GM12878 (cell line): ENCODE results near the gene COL5A1. TPM values are rescaled to one million over a fixed set of nuclear protein-coding genes. Genes with fewer than 3 reads are reported as not detected.

Experiments
- ATAC-seq: fragments of 200-7000 bp; cut with Tn5 transposase; 3 replicates; pipeline ENCODE4 v1.9.1; 2020; ENCODE audit warnings: mild to moderate bottlenecking, moderate library complexity
- BruUV-seq: library from RNA; stranded (reverse); fragments of 400-500 nt; replicated peaks from 2 replicates; lab custom pipeline; 2021; lab: Mats Ljungman, UMichigan
- CTCF ChIA-PET: fragments of 300-600 bp; sonication (Branson Sonifier 250); formaldehyde crosslinking; extraction: SDS; loops from one replicate; lab custom pipeline; 2021; ENCODE audit warnings: inconsistent platforms; lab: Yijun Ruan, JAX
- POLR2A ChIA-PET: fragments of 350-600 bp; formaldehyde crosslinking; extraction: SDS; loops from one replicate; lab custom pipeline; 2021; ENCODE audit warnings: inconsistent platforms; lab: Charles Lee
- RAD21 ChIA-PET: fragments of 300-600 bp; sonication (Branson Sonifier 250); formaldehyde crosslinking; loops from one replicate; lab custom pipeline; 2023; ENCODE audit warnings: antibody characterized with exemption; ENCODE audit not compliant: unreplicated experiment; lab: Charles Lee
- SMC1A ChIA-PET: fragments of 300-600 bp; sonication (Branson Sonifier 250); formaldehyde crosslinking; loops from one replicate; lab custom pipeline; 2023; ENCODE audit not compliant: unreplicated experiment, uncharacterized antibody; lab: Charles Lee
- DNase-seq: peaks from one replicate; pipeline ENCODE4 v3.0.0-alpha.2; 2011; ENCODE audit warnings: low read depth, low spot score
- FAIRE-seq: peaks from 3 replicates; lab custom pipeline; 2011; peaks lifted over from hg19 to GRCh38; lab: Jason Lieb, UNC
- H2AFZ ChIP-seq: 2 replicates; pipeline ENCODE4 v1.6.0; 2011; ENCODE audit warnings: low read depth, low read length, control low read depth; ENCODE audit not compliant: control insufficient read depth
- H3K27ac ChIP-seq: 2 replicates; pipeline ENCODE4 v1.5.1; 2011; ENCODE audit warnings: control low read depth; ENCODE audit not compliant: control insufficient read depth, insufficient read depth
- H3K27me3 ChIP-seq, 2 experiments: replicated peaks in 1 of 2; 2 replicates each; pipeline versions ENCODE4 v1.6.0 to v1.6.1; 2011; ENCODE audit warnings: low read length in 1 of 2; ENCODE audit not compliant: control insufficient read depth in 2 of 2, insufficient read depth in 2 of 2
- H3K36me3 ChIP-seq, 2 experiments: 2 replicates each; pipeline ENCODE4 v1.5.1; 2011; ENCODE audit warnings: low read length in 1 of 2; ENCODE audit not compliant: control insufficient read depth in 2 of 2, insufficient read depth in 2 of 2
- H3K4me1 ChIP-seq: 2 replicates; pipeline ENCODE4 v1.6.1; 2011; ENCODE audit warnings: mild to moderate bottlenecking, low read length, moderate library complexity, mixed read lengths; ENCODE audit not compliant: control insufficient read depth, insufficient read depth
- H3K4me2 ChIP-seq: 2 replicates; pipeline ENCODE4 v1.6.0; 2011; ENCODE audit warnings: control low read depth; ENCODE audit not compliant: control insufficient read depth, insufficient read depth
- H3K4me3 ChIP-seq: fragments of 200-600 bp; sonication (generic); 2 replicates; pipeline ENCODE4 v1.5.1; 2016
- H3K79me2 ChIP-seq: 2 replicates; pipeline ENCODE4 v1.6.0; 2011; ENCODE audit warnings: low read length; ENCODE audit not compliant: control insufficient read depth, insufficient read depth
- H3K9ac ChIP-seq: 2 replicates; pipeline ENCODE4 v1.8.0; 2011; ENCODE audit warnings: low read length, control low read depth, mixed read lengths; ENCODE audit not compliant: control insufficient read depth, insufficient read depth
- H3K9me3 ChIP-seq: replicated peaks from 3 replicates; pipeline ENCODE4 v1.5.1; 2011; ENCODE audit warnings: mild to moderate bottlenecking, low read length; ENCODE audit not compliant: control insufficient read depth, insufficient read depth
- H4K20me1 ChIP-seq: 2 replicates; pipeline ENCODE4 v1.6.0; 2011; ENCODE audit not compliant: control insufficient read depth, insufficient read depth
- CTCF ChIP-seq, 3 experiments: IDR thresholded peaks in 2 of 3; conservative IDR thresholded peaks in 1 of 3; 2 replicates each; pipeline ENCODE4 v1.5.1; 2011; ENCODE audit warnings: low read depth in 3 of 3, low read length in 3 of 3, mild to moderate bottlenecking in 3 of 3, control low read depth in 2 of 3, moderate library complexity in 2 of 3, inconsistent platforms in 1 of 3, mixed read lengths in 1 of 3; ENCODE audit not compliant: control insufficient read depth in 2 of 3, insufficient read depth in 1 of 3; ENCODE audit errors: extremely low read depth in 1 of 3
- HDGF ChIP-seq: fragments of 450-650 bp; IDR thresholded peaks from 2 replicates; pipeline ENCODE4 v1.6.1; 2016; ENCODE audit warnings: antibody characterized with exemption
- MLLT1 ChIP-seq: fragments of 450-650 bp; IDR thresholded peaks from 2 replicates; pipeline ENCODE4 v1.6.1; 2016; ENCODE audit warnings: mild to moderate bottlenecking
- RAD21 ChIP-seq: IDR thresholded peaks from 2 replicates; pipeline ENCODE4 v1.6.1; 2011; ENCODE audit warnings: mild to moderate bottlenecking, low read depth, low read length, moderate library complexity; ENCODE audit not compliant: insufficient read depth
- SKIL ChIP-seq: fragments of 450-650 bp; IDR thresholded peaks from 2 replicates; pipeline ENCODE4 v1.6.1; 2017; ENCODE audit warnings: mild to moderate bottlenecking, low read depth, inconsistent platforms; ENCODE audit not compliant: poor library complexity, severe bottlenecking
- WRNIP1 ChIP-seq: IDR thresholded peaks from 2 replicates; pipeline ENCODE4 v1.6.1; 2011; ENCODE audit warnings: low read depth, low read length, improper control_type of control experiment, borderline replicate concordance
- WGBS: methylation state at CpG from one replicate; pipeline ENCODE4 v1.1.6; 2016; ENCODE audit warnings: low lambda C conversion rate; ENCODE audit not compliant: insufficient replicate concordance, insufficient coverage; ENCODE audit errors: missing lambda C conversion rate; 5-methylcytosine and 5-hydroxymethylcytosine counted together
- in situ Hi-C: fragments of 300-500 bp; cut with MboI; formaldehyde crosslinking; loops from 9 replicates; pipeline ENCODE4 v1.14.3; 2018; ENCODE audit warnings: mixed read lengths
- intact Hi-C: fragments of 100-400 bp; cut with micrococcal nuclease; formaldehyde crosslinking; loops from one replicate; pipeline ENCODE4 v1.14.2; 2022; ENCODE audit not compliant: unreplicated experiment
- polyA plus RNA-seq, 11 experiments: library from polyadenylated mRNA; depleted of rRNA in 4 of 11; unstranded in 6 of 11; stranded (reverse) in 5 of 11; fragments of >200 nt; fragmentation: Nextera tagmentation in 4 of 11; fragmentation: Illumina TruSeq in 1 of 11; extraction: Ambion mirVana in 4 of 11; extraction: Trizol in 1 of 11; gene quantifications; 1 replicate in 1 of 11; 2 replicates in 10 of 11; pipeline versions ENCODE4 v1.2.1 to v1.2.3, GENCODE V29; 2011 to 2016; ENCODE audit warnings: inconsistent platforms in 2 of 11, missing spikeins in 2 of 11, low read depth in 1 of 11
- total RNA-seq, 4 experiments: library from RNA; depleted of rRNA in 3 of 4; stranded (reverse); fragments of >200 nt in 3 of 4; fragmentation: Illumina TruSeq in 1 of 4; extraction: Trizol in 1 of 4; gene quantifications; 2 replicates each; pipeline versions ENCODE4 v1.2.1 to v1.2.3, GENCODE V29; 2013 to 2021

Gene COL5A1
- total and polyA plus RNA-seq, 10 of the 15 experiments (the other 5 are each of a cell fraction or from before 2014, with no cell fraction given), result under 0.01 to 0.15 (median 0.13) TPM; not detected in 4

- 45% methylated on average over 21 of the region's 21 CpGs for WGBS
- H4K20me1 ChIP-seq, result no peaks in the 10 kb centered on the region
- no peak overlapping the region for H3K4me2 ChIP-seq
- SMC1A ChIA-PET, result interaction anchor here (0.9 to 1.0 kb wide), 2 partner anchors 24 to 57 kb away, joined by 3 read pairs; no protein-coding TSS in a partner anchor
- H3K36me3 ChIP-seq, result no peaks in the 10 kb centered on the region
- no peak overlapping the region for H3K9ac ChIP-seq
- TF ChIP-seq HDGF (no peak), CTCF (IDR thresholded peaks at IDR 0.05 in 2 of 3, conservative IDR thresholded peaks at IDR 0.05 in 1 of 3; ENCODE audit: control insufficient read depth in 2 of 3, extremely low read depth in 1 of 3, insufficient read depth in 1 of 3, low read depth in 3 of 3, low read length in 3 of 3) (0 out of 6 replicates have a peak, but pooled peaks of 1 of the 3 experiments have one; percentile 6), WRNIP1 (no peak), MLLT1 (no peak), RAD21 (no peak), SKIL (no peak)
- TF ChIP-seq, all 136 proteins: peak for 1
- Histone ChIP-seq H3K27me3 (no peaks in the 10 kb centered on the region), H3K4me3 (no peak overlapping the region), H3K4me1 (no peaks in the 10 kb centered on the region), H2AFZ (no peak overlapping the region), H3K27ac (no peak overlapping the region), H3K79me2 (no peaks in the 10 kb centered on the region), H3K9me3 (no peaks in the 10 kb centered on the region)
- BruUV-seq, result no TSS peak
- CTCF ChIA-PET, result interaction anchor here (0.6 to 1.6 kb wide), 4 partner anchors 27 to 60 kb away, joined by 3 to 4 read pairs (median 4); no protein-coding TSS in a partner anchor
- POLR2A ChIA-PET, result no interaction called here
- ATAC-seq (no peak), FAIRE-seq (no peak), DNase-seq (no peak)
- in situ Hi-C loops (no loop called here), intact Hi-C loops (no loop called here)
- RAD21 ChIA-PET, result interaction anchor here (0.7 to 0.8 kb wide), 2 partner anchors 108 to 143 kb away, joined by 3 read pairs; no protein-coding TSS in a partner anchor
These were observed 198.0 kb downstream of the COL5A1 start for GRCh38 chr9:134839455-134840125.
